MM.1S (cell line): Measurements from ENCODE around the gene PTPRG.

ENCODE experiments used
- EZH2 ChIP-seq: fragments of 300-600 bp; sonication (generic); optimal IDR thresholded peaks from 2 replicates; pipeline ENCODE3; 2017; ENCODE audit warnings: low read depth, mild to moderate bottlenecking, antibody characterized with exemption, low read length, mixed read lengths
- EZH2phosphoT487 ChIP-seq: fragments of 300-600 bp; sonication (generic); IDR thresholded peaks from 2 replicates; pipeline ENCODE4 v1.6.1; 2018; ENCODE audit warnings: antibody characterized with exemption, low read length
- TF ChIP-seq, protein P1 (sequence below): fragments of 300-600 bp; sonication (generic); IDR thresholded peaks from 2 replicates; pipeline ENCODE4 v1.5.1; 2016; ENCODE audit warnings: antibody characterized with exemption, low read length, mixed read lengths

DNA sequence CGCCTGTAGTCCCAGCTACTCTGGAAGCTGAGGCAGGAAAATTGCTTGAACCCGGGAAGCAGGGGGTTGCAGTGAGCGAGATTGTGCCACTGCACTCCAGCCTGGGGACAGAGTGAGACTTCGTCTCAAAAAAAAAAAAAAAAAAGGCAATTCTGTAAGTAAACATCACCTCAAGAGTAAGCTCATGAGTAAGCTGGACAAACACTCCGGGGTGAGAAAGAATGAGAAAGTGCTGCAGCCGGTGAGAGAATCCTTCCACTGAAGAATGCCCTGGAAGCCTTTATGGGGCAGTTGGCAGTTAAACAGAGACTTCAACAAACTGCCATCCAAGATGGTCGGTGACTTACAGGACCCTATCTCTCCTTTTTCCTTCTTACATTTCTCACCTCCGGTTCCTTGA, 764.5 kb downstream of the PTPRG start:
- TF ChIP-seq, protein P1, sequence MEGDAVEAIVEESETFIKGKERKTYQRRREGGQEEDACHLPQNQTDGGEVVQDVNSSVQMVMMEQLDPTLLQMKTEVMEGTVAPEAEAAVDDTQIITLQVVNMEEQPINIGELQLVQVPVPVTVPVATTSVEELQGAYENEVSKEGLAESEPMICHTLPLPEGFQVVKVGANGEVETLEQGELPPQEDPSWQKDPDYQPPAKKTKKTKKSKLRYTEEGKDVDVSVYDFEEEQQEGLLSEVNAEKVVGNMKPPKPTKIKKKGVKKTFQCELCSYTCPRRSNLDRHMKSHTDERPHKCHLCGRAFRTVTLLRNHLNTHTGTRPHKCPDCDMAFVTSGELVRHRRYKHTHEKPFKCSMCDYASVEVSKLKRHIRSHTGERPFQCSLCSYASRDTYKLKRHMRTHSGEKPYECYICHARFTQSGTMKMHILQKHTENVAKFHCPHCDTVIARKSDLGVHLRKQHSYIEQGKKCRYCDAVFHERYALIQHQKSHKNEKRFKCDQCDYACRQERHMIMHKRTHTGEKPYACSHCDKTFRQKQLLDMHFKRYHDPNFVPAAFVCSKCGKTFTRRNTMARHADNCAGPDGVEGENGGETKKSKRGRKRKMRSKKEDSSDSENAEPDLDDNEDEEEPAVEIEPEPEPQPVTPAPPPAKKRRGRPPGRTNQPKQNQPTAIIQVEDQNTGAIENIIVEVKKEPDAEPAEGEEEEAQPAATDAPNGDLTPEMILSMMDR, result no peak
- no peak for TF ChIP-seq EZH2
- no peak for TF ChIP-seq EZH2phosphoT487
